Cardiac septum (tissue), 1 donor: Measurements from ENCODE around the gene BTBD9. TPM values are rescaled to one million over a fixed set of nuclear protein-coding genes. Genes with fewer than 3 reads are reported as not detected.

Experiments
- DNase-seq: peaks from one replicate; pipeline ENCODE4 v3.0.0-alpha.2; 2020; ENCODE audit warnings: low spot score
- intact Hi-C: fragments of 100-400 bp; cut with DNase I; formaldehyde crosslinking; loops from one replicate; pipeline ENCODE4 v1.14.0; 2022
- total RNA-seq: library from RNA; stranded (reverse); fragmentation: NEBNext Ultra II Directional; extraction: Animal tissue kit (Norgen Biotek cat#: 25700); gene quantifications from one replicate; pipeline ENCODE4 v1.2.1, GENCODE V29; 2021
- donor health status: DM: no; HTN: no; CAD: no.

The BTBD9 gene
- total RNA-seq, 1 donor from 2014 or later, result 24.2 TPM

DNA sequence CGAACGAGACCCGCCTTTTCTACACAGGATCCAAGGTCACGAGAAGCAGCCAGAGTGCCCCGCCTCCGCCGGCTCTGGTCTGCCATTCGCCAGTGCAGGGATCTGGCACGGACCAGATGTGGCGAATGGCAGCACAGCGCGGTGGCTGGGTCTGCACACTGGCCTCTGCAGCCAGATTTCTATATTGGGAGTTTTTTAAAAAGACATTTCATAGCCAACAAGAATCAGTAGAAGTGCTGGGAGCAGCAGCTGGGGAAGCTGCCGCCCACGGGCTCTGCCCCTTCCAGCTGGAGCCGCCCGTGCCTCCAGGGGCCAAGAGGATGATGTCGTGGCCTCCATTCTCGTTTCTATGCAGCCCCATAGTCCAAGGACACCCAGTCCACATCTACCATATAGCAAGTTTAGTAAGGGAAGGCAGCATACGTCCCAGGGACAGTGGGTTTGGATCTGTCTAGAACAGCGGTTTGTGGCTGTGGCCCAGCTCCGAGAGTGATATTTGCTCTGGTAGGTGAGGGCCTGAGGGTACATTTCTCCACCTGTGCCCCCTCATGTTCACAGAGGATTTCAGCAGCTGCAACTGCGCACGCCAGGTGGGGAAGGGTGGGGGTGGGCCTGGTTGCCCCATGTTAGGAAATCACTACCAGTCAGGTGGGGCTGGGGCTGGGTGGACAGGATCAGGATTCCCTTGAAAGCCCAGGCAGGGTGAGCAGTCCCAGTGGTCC lies 486.5 kb downstream of the BTBD9 start:
- DNase-seq, result no peak
- intact Hi-C loops, result no loop called here

DNA sequence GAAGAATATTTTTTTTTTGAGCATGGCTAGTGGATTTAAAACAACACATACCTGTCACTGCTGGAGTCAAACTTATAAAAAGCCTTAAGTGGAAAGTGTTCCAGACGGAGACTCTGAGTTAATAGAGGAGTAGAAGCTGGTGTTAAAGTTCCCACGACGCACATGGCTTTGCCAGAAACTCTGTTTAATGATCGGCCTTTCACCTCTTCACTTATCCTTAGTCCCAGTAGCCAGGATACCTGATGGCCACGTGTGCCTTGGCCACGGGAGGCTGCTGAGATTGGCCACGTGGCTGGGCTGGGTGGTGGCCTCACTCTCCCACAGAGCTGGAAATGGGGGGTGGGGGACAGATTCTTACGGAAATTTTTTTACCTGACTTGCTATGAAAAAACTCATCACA lies 487.1 kb downstream of the BTBD9 start:
- DNase-seq, result no peak
- intact Hi-C loops, result no loop called here

DNA sequence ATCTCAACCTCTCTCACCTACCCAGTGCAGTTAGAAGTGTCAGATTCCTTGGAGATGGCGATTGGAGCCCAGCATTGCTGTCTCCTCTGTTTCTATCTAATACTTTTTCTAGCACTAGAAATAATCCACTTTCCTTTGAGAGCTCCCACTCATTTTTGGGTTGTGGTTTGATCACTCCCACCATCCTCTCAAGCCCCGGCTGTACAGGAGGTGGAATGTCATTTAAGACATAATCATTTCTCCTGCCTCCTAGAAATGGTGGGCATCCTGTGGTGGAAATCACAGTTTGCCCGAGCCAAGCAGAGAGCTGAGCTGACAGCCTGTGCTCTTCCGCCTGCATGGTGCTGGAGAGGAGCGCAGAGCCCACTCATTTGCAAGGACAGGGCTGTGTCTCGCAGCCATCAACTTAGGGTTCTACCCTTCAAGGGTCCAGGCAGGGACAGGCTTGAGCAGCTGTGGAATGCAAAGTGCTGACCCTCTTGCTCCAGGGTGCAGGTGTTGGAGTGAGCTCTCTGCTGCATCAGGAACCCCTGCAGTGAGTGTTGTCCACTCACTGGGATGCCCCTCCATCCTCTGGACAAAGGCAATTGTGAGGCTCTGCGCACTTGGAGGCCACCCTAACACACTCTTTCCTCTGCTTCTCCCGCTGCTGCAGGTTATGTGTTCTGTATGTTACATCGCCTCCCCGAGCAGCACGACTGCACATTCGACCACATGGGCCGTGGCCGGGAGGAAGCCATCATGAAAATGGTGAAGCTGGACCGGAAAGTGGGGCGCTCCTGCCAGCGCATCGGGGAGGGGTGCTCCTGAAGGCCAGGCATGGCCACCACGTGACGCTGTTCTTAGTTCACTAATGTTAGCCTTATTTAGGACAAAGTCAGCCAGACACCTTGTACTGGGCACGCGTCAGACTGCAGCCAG lies 487.9 kb downstream of the BTBD9 start:
- intact Hi-C loops, result no loop called here
- DNase-seq, result no peak

DNA sequence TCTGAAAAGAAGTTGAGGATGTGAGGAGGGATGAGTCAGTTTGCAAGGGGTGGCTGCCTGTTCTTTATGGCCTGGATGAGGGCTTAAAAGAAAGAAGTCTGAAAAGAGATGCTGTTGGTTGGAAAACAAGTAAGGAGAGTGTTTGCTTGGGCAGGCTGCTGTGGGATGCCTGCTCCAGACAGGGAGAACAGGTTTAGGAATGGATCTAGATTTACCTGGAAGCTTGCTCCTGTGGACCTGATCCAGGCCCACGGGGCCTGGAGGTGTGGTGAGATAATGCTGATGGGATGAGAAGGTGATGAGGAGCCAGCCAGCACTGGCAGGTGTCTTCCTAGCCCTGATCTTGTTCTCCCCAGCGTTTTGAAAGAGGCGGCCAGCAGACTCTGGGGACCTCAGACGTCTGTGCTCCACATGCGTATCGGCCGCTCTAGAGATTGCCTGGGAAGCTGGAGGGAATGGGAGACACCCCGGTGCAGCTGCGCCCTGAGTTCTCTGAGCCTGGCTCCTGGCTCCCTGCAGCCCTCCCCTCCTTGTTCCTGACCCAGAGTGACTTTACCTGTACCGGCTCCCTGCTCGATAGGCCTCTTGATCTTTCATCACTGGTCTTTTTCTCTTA lies 488.9 kb downstream of the BTBD9 start:
- no peak for DNase-seq
- intact Hi-C loops, result no loop called here

DNA sequence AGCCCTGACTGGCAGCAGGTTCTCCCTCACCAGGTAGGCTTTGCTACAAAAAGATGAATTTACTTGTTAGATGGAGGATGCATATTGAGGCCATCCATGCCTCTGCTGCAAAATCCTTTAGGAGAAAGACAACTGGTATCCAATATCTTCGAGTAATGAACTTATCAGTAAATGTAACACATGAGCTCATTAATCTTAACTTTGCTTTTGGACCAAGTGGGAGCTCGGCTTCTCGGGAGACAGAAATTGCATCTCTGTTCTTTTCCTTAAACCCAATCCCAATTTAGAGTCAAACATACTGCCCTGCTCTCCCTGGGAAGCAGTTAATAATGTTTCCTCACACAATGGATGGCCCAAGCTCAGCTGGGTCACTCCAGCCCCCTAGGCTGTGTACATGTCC lies 489.7 kb downstream of the BTBD9 start:
- intact Hi-C loops, result no loop called here
- no peak for DNase-seq

DNA sequence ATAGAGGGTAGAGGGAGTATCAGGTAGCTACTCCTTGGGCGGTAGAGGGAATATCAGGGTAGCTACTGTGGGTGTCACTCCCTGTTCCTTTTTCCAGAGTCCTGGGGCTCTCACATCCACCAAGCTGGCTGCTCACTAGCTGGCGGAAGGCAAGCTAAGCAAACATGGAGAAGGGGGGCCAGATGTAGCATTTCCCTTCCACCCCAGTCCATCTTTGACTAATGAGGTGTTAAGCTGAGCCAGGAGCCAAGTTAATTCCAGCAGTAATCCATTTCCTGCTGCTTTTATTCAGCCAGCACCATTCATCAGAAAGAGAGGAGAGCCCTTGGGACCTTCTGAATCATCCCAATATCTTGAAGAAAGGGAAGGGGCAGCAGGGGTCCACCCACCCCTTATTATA lies 490.2 kb downstream of the BTBD9 start:
- intact Hi-C loops, result no loop called here
- no peak for DNase-seq

DNA sequence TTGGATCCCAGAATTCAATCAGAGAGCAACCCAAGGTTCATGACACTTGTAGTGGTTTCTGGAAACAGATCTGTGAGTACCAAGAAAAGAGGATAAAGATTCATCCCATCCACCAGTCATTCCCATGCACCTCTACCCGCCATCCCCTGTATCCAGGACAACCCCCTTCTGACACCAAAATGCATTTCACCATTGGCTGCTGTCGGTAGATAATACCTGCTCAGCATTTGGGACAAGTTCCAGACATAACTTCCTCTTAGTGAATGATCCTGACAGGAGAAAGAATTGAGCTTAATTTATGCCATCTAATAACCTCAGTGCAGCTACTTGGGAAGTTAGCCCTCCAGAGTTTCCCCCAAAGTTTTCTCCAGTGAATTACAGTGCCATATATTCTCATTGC lies 491.1 kb downstream of the BTBD9 start:
- no peak for DNase-seq
- intact Hi-C loops, result no loop called here

DNA sequence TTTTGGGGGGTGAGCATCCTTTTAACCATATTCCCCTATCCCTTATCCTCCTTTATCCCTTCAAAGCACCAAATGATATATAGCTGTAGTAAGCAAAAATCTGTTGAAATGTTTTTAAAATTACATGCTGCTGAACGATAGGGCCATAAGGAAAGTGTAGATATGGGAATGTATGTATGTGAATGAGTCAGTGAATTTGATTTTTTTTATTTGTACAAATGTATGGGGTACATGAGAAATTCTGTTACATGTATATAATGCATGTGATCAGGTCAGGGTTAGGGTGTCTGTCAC lies 493.0 kb downstream of the BTBD9 start:
- no peak for DNase-seq
- intact Hi-C loops, result no loop called here

DNA sequence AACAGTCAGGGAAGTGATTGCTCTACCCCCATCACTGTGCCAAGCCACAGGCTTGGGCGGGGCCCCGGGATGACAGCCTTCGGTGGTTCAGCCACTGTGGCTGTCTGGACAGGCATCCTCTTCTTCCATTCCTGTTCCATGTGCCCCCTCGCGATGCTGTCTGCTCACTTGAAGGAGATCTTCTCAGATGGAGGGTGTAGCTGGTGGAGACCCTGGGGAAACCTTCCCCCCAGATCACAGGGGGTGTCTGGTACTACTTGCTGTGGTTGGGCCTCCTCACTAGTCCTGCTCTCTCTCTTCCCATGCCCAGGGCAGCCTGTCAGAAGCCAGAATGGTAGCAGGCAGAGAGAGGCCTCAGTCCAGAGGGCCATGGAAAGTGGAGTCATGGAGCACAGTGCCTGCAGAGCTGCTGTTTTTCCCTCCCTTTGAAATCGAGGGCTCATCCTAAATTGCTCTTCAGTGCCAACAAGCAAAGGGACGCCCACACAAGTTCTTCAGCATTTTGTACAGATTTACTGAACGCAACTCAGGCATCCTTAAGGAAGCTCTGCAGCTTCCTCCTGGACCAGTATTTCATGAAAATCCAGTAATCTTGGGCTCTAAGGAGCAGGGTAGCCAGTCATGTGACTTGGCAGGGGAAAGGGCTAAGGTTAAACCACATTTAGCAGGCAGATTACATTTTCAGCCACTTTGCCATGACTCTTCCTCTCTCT lies 493.6 kb downstream of the BTBD9 start:
- no peak for DNase-seq

DNA sequence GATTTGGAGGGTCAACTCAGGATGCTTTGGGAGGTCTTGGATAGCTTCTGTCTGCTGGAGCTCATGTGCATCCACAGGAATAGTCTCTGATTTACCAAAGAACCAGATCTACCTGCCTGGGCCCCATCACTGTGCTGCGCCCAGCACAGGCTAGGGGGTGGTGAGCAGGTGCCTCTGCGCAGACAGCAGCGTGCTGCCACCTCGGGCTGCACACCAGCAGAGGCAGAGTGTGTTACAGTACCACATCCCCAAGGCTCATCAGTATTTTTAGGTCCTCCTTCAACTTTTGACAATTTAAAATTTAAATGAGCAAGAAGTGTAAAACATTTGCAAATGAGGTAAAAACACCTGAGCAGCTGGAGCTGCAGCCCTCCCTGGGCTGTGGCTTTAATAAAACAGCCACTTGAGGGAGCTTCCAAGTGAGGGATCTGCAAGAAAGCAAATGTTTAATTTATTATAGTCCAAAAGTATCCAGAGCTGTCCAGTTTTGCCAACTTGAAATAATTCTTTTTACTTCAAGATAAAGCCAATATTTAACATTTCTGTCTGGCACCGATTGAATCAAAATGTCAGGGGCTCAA lies 495.3 kb downstream of the BTBD9 start:
- intact Hi-C loops, result no loop called here
- DNase-seq, result no peak

More for the DNA sequence above, 493.6 kb downstream of the BTBD9 start:
- intact Hi-C loops, result no loop called here

DNA sequence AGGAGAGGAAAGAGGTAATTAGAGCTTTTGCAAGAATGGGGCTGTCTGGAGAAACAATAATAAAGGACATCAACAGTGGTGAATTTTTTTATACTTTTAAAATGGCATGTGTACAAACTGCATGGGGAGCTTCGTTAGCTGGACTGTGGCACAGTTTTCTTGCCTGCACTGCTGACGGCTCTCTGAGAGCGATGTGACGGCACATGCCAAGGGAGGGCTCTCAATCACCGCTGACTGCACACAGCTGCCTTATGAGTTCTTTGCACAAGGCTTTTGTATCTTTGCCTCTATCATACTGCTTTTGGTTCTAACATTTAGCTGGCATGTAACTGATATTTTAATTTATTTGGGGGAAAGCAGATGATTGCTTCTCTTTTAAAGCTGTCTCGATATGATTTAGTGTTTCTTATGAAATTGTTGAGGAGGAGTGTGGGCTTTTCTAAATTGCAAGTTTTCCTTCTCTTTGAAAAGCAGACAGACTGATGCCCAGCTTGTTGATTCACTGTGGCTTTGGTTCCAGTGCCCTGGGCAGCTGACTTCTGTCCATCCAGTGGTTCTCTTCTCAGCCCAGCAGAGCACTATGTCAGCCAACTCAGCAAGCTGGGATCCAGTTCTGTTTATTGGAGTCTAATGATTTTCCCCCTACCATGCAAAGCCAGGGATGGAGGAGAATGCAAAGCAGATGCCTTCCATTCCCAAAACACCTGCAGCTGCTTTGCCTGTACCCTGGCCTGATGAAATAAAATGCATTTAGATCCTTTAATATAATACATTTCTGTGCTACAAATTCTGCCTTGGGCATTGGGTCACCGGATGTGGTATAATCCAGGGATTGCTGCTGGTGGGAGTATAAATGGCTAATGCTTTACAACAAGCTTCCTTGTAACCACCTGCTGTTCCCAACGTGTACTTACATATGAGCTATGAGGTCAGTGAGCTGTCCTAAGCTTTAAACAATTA lies 496.3 kb downstream of the BTBD9 start:
- DNase-seq, result no peak
- intact Hi-C loops, result no loop called here

DNA sequence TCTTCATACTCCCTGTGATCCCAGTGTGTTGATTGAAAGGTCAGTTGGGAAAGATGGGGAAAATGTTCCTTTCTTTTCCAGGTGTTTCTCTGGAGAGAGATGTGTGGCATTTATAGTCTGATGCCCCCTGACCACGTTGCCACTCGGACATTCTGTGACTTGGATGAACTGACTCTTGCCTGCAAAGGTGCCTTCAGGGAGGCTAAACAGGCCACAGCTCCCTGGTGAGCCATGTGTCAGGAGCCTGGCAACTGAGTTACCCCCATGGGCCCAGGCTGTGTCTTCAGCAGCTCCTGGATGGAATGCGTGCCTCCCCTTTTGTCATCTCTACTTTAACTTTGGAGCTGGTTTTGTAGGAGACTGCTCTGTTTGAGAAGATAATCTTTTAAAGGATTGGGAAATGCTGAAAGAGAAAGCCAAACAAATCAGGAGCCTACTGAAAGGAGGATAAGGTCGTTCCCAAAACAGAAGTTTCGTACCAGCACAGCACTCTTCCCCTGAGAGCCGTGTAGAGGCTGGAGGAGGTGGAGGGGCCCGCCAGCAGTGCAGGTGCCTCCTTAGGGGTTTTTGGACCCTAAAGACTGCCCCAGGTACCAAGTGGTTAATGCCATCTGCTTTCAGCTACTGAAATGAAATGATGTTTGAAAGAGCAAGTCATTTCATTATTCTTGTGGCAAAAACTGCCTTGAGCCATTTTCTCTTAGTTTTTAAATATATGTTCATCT lies 497.4 kb downstream of the BTBD9 start:
- DNase-seq, result no peak
- intact Hi-C loops, result no loop called here

DNA sequence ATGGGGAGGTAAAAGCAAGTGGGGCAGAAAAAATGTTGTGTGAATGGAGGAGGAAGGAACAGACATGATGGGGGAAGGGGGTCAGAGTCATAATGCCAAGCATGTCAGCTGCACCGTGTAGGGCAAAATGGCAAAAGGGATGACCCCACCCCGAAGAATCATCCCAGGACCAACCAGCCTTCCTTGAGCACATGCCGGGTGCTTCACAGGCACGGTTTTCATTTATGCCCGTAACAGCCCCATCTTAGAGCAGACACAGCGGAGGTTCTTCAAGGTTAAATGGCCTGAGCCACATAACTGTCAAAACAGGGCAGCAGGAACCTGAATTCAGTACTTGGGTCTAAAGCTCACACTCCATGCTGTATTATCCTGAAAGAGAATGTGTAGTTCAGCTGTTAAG lies 498.0 kb downstream of the BTBD9 start:
- no peak for DNase-seq
- intact Hi-C loops, result no loop called here

DNA sequence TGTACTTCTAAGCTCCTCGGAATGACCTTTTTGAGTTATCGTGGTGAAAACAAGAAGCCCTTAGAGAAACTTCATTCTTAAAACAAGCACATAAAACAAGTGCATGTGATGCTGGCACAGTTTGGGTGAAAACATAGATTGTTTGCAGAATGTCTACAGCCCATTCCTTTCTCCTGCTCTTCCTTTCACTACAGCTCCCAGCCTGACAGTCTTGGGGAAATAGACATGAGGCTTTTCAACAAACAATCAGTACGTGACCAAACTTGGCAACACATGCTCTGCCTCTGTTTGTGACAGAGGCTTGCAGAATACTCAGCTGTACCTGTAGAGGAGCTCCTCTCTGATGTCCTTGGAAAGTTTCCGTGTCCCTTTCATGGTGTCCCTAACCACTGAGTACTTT lies 498.6 kb downstream of the BTBD9 start:
- no peak for DNase-seq
- intact Hi-C loops, result no loop called here

DNA sequence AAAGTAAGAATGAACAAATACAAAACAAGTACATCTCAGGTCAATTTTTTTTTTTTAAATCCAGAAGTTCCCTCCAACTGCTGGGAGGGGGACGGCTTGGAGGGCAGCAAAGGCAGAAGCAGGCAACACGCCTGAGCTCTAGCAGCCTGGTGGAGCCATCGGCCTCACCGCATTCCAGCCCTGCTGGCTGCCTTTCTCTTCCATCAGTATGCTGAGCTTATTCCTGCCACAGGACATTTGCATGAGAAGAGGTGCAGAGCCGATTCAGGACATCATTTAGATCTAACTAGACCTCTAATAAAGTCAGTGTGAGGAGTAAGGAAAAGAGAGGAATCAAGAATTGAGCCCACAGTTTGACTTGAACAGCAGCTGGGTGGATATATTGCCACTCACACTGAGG lies 501.4 kb downstream of the BTBD9 start:
- DNase-seq, result no peak
- intact Hi-C loops, result no loop called here

DNA sequence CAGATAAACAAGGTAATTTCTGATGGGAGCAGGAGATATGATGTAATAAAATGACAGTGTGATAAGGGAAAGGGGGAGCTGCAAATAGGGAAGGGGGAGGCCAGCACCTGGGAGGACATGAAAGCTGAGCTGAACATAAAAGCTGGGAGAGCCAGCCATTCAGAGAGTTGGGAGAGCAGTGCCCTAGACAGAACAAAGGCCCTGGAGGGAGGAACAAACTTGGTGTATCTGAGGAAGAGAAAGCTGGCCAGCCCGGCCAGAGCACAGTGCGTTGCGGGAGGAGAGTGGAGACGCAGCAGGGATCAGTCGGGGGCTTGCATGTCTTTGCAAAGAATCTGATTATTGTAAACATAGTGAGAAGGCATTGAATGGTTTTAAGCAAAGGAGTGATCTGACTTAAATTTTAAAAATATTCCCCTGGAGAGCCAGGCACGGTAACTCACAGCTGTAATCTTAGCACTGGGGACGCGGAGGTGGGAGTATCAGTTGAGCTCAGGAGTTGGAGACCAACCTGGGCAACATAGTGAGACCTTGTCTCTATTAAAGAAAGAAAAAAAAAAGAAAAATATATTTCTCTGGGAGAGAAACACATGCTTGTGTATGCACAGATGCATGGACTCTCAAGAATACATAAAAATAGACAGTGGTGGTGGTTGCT lies 502.0 kb downstream of the BTBD9 start:
- DNase-seq, result no peak
- intact Hi-C loops, result no loop called here

DNA sequence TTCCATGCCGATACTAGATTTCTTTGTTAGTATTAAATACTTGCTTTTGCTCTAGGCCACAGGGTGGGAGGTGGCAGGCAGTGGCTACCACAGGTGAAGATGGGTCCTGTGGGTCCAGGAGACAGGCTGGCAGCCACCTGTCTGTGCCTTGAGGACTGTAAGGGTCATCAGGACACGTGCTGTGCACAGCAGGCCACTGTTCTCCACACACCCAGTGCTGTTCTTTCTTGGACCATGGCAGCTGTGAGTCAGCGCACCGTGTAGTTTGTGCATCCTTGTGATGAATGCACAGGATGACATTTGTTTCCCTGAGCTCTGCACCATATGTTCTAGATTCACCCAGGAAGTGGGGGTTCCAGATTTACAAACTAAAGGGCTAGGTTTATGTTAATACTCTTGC lies 503.2 kb downstream of the BTBD9 start:
- intact Hi-C loops, result no loop called here
- no peak for DNase-seq

DNA sequence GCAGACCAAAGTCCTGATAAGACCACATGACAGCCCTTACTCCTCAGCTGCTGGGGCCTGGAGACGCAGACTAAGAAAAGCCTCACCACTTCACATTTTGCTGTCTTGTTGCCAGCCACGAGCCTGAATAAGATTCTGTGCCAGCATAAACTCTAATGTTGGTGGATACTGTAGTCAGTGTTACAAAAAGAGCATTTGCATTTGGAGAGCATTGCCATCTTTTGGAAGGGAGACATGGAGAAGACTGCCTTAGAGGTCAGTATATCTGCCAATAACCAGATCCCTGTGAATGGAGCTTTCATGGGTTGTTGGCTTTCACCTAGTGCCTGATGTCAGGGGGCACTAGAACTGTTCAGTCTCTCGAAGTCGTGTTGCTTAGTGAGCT lies 505.0 kb downstream of the BTBD9 start:
- no peak for DNase-seq
- intact Hi-C loops, result no loop called here
